Endometrium (tissue), 2 donors: ENCODE data around the gene G3BP2.

Source experiments
- FAIRE-seq: peaks from 2 replicates; lab custom pipeline; 2012; peaks lifted over from hg19 to GRCh38; lab: Jason Lieb, UNC
- donor health status: control.
- donor health status: control.

The G3BP2 gene

DNA sequence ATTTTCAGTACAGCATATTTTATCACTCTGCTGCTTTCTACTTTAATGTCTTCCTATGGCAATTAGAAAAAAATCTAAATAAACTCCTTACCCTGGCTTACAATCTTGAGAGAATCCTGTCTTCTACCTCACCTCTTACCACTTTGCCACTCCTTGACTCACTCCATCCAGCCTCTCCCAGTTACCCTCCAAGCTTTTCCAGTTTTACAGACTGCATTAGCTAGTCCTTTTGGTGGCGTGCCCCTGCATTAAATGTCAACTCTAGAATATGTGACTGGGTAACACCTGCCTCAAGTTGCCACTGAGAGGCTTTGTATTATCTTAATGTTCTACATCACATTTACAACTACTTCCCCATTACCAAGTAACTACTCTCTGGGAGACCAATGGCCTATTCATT lies 35.4 kb downstream of the G3BP2 start:
- FAIRE-seq = no peak

DNA sequence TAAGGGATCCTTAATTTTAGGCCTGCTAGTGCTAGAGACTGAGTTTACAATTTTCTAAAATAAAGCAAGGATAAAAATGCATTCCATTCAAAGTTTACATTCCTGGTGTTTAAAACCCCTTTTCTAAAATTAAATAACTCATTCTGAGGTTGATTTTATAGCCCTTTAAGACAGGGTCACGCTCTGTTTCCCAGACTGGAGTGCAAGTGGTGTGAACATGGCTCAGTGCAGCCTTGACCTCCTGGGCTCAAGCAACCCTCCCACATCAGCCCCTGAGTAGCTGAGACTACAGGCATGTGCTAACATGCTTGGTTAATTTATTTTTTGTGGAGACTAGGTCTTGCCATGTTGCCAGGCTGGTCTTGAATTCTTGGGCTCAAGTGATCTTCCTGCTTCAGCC lies 36.0 kb downstream of the G3BP2 start:
- peak; percentile 97 for FAIRE-seq

GRCh38 chr4:75634951-75635350 lies 38.3 kb downstream of the G3BP2 start:
- no peak for FAIRE-seq

DNA sequence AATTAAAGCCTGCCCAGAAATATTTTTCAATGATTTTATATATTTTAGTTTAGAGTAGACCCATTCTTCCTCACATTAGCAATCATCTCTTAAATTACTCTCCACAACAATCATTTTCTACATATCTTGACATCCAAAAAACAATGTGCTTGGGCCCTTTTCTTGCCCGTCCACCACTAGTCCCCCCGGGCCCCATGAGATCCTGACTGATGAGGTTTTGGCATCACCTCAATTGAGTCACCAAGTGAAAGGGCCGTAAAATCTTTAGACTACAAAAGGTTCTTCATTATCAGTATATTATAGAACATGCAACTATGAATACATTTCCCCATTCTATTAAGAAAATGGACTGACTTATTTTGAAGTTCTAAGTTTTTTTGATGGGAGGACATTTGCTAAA lies 38.9 kb downstream of the G3BP2 start:
- FAIRE-seq = no peak

GRCh38 chr4:75633846-75634245 lies 39.4 kb downstream of the G3BP2 start:
- no peak for FAIRE-seq

DNA sequence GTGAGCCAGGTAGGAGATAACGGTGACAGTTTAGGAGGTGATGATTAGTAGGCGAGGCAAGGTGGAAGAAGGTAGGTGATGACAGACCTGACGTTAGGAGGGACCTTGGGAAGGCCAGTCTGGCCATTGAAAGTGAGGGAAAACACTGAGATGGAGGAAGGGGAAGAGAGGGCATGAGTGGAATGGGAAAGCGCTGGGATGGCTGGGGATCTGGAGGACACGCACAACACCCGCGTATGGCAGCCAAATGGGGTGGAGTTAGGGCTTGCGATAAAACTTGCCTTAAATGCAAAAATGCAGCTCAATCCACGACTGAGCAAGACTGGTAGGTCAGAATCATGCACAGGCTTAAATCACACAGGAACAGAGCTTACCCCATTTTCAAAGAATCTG lies 42.3 kb downstream of the G3BP2 start:
- FAIRE-seq = no peak

DNA sequence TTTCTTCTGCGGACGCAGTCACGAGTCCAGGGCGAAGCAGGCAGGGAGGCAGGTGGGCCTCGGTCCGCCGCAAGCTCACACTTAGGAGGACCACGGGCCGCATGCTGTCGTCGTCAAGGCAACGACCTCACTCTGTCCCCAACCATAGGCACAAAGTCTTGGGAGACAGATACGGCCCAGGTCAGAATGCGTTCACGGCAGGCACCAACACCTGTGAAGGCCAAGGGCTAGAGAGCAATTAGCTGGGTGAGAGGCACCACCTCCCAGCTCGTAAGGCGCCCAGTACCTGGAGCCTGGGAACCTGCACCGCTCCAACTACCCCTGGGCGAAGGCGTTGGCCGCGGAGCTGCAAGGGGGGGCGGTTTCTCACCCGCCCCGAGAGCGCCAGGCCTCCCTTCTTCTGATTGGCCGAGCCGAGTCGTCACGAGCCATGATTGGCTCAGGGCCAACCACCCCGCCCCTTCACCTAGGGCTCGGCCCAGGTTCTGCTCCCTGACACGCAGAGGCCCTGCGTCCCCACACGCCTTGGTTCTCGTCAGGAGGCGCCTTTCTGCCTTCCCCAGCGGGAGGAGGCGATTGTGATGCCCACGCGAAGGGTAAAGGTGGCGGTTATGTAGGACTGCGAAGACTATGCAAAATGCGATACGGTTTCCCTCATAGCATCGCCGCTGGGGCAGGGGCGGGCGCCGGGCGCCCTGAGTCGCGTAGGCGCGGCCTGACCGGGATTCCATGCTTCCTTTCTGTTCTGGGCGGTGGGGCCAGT lies 42.9 kb downstream of the G3BP2 start, which contains the start of gene CDKL2:
CDKL2 (minus strand) TSS at position 355 of the 763 bp plus-strand sequence. CDS start 4,540 bp downstream, outside the sequence.
- FAIRE-seq = no peak

DNA sequence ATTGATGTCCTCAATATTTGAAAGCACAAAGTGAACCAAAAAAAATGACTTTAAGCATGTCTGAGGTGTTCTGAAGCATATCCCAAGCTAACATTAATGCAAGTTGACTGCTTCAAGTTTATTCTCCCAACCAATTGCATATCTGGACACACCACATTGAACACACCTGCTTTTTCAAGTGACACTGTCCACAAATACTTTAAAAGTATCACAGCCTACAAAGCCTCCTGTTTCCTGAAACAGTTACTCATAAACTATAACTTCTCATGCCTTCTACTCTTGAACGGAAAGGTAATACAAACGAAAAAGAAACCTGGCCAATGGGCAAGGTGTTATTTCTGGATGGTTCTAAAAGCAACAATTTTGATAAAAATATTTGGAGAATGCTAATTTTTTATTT lies 44.0 kb downstream of the G3BP2 start:
- no peak for FAIRE-seq

- no peak for FAIRE-seq
Observed at GRCh38 chr4:75623026-75623425, 50.2 kb downstream of the G3BP2 start.

GRCh38 chr4:75621715-75622114 lies 51.5 kb downstream of the G3BP2 start:
- no peak for FAIRE-seq

DNA sequence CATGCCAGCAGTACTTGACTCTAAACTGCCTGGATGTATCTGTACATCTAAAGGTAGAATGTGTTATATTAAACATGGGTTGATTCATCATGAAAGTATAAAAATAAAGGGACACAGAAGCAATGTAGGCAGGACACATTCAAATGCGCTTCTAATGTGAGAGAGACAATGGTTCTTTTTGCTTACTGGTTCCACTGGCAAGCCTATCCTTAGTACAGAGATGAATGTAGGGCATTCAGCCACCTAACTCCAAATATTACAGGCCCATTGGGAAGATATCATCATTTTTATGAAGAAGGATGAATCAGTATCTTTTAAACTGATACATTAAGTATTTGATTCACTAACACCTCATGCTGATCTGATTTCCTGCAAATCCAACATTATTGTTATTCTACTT lies 60.9 kb downstream of the G3BP2 start:
- no peak for FAIRE-seq

DNA sequence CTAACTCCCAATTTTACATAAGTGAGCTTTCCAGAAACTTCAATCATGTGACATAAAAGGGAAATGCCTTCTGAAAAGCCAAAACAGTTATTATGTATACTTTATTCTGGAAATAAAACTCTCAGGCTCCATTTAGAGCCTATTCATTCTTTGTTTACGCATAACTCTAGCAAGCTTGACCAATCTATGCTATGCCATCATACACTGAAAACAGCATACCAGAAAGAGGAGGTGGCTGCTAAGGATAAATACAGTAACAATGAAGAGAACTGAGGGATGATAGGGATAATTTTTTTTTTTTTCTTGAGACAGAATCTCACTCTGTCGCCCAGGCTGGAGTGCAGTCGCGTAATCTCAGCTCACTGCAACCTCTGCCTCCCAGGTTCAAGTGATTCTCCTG lies 67.3 kb downstream of the G3BP2 start:
- FAIRE-seq = no peak

DNA sequence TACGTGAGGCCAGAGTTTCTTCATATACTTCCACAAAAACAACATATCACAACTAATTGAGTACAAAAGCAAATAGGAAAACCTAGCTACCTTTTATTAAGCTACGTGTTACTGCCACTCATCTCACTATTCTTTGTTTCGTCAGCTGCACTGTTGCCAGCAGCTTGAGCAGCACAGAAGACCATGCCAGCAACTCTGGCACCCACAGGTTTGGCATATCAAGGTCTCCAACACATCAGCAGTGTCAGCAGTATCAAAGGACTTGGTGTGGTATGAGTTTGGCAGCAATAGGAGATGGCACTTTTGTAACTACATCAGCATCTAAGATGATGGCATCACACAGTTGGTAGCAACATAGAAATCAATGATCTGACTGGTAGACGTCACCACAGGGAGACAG lies 73.6 kb downstream of the G3BP2 start:
- FAIRE-seq = no peak

DNA sequence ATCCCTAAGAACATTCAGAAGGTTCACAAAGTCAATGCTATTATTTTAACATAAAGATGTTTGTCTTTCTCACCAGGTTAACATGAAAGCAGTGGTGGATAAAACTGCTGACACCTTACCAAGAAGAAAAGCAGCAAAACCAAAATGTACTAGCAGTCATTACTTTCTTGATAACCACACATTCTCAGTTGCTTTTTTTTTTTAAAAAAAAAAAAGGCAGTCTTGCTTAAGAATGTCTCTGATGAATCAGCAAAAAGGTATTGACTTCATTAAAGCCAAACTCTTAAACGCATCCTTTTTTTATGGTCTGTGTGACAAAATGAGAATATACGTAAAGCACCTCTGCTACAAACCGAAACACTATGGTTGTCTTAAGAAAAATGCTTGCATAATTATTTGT lies 74.8 kb downstream of the G3BP2 start:
- no peak for FAIRE-seq

DNA sequence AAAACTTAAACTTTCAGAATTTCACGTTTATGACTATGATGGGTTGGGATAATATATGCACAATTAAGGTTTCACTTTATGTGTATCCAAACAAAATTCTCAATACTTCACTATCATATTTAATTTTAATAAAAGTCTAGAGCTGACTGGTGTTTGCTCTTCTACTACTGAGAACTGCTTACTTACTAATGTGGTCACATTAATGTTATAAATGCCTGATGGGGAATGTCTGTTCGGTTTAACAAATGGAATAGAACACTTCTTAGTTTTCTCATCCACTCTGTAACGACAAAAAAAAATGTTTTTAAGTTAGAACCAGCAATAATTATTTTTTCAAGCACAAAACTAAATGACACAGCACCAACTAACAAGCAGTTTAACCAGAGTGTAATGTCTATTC lies 77.2 kb downstream of the G3BP2 start:
- no peak for FAIRE-seq

- no peak for FAIRE-seq
Observed at GRCh38 chr4:75593393-75593792, 79.8 kb downstream of the G3BP2 start.
